T-helper 22 cell (primary cell): ENCODE results near the gene LDB2.

ENCODE experiments used
- DNase-seq: peaks from one replicate; pipeline ENCODE4 v3.0.0-alpha.2; 2020; ENCODE audit warnings: low read depth

Gene LDB2

DNA sequence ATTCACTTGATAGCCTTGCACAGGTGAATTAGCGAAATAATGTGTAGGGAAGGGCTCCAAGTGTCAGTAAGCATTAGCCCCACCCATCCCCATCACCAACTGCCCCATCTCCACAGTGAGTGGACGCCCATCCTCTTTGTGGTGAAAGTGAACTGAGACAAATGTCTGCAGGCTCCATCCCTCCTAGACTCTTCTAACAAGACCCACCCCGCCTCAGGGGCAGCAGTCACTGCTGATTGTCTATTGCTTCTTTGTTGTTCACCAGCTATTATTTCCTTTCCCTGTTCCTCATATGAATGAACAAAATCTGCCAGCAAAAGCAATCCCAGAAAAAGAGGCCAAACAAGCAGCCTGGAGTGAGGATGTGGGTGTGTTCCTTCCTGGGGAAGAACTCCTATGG is 96.4 kb downstream of the LDB2 start:
- DNase-seq, result no peak

DNA sequence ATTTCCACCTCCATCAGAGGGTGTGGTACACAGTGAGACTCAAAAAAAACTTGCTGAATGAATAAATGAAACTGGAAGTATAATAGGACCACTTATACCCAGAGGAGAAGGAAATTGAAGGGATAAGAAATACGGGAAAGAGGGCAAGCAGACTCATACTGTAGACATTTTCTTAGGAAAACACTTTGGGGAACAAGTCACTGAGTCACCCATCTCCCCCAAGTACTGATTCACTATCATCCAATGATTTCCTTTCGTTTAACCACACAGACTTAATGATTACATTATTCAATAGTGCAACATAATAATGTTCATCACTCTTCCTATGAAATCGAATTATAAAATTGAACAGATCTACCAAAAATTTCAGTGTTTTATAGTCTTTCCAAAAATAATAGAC is 97.1 kb downstream of the LDB2 start:
- DNase-seq, result no peak

DNA sequence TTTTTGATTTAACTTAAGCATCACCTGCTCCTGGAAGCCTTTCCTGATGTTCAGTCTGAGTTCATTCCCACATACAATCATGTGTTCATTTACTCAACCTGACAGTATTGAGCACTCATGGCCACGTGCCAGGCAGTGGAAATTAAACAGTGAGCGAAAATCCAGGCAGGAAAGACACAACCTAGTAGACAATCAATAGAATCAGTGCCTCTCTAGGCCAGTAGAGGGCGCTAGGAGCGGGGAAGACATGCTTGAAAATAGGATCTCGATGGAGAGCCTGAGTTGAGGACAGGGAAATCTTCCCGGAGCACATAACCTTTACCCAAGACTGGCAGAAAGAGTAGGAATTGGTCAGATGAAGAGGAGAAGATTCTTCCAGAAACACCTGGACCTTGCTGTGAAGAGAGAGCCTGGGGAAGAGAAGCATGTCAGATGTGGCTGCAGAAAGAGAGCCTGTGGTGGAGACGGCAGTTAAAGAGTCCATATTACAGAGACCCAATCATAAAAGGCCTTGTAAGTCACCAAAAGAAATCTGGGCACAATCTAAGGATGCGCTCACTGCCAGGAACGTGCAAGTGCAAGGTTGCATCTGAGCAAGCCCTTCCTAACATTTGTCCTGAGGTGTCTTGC is 103.5 kb downstream of the LDB2 start:
- DNase-seq, result no peak

- no peak for DNase-seq
Measured at GRCh38 chr4:16791460-16791859, 107.0 kb downstream of the LDB2 start.

GRCh38 chr4:16790508-16790907 is 107.9 kb downstream of the LDB2 start:
- DNase-seq, result no peak

GRCh38 chr4:16788868-16789267 is 109.6 kb downstream of the LDB2 start:
- no peak for DNase-seq

GRCh38 chr4:16785793-16786527 is 112.5 kb downstream of the LDB2 start:
- no peak for DNase-seq

- no peak for DNase-seq
Measured at GRCh38 chr4:16783119-16783518, 115.3 kb downstream of the LDB2 start.

DNA sequence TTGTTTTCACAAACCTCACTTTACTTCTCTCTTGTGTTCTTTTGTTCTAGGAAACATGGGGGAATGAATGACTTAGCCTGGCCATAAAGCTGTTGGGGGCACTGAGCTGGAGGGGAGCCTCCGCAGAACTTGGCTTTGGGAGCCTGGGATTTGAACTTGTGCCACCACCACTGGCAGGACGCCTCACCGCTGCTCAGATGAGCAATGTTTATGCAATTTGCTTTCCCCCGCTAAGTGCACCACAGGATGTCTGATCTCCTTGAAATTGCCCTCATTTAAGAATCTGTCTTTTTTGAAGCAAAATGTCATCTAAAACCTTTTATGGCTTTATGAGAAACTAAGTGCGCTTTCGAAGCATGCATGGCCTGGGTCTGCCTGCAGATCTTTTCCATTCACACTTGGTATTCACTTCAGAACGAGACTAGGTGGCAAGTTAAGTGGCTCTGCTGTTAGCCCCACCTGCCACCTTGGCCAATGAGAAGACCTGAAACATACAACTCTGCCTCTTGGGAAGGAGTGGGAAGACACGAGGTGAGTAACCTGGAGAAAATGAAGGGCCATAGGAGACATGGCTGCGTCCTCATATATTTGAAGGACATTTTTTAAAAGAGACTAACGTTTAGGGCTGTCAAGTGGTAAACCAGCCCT is 119.3 kb downstream of the LDB2 start:
- DNase-seq, result no peak

GRCh38 chr4:16777726-16778125 is 120.7 kb downstream of the LDB2 start:
- no peak for DNase-seq

DNA sequence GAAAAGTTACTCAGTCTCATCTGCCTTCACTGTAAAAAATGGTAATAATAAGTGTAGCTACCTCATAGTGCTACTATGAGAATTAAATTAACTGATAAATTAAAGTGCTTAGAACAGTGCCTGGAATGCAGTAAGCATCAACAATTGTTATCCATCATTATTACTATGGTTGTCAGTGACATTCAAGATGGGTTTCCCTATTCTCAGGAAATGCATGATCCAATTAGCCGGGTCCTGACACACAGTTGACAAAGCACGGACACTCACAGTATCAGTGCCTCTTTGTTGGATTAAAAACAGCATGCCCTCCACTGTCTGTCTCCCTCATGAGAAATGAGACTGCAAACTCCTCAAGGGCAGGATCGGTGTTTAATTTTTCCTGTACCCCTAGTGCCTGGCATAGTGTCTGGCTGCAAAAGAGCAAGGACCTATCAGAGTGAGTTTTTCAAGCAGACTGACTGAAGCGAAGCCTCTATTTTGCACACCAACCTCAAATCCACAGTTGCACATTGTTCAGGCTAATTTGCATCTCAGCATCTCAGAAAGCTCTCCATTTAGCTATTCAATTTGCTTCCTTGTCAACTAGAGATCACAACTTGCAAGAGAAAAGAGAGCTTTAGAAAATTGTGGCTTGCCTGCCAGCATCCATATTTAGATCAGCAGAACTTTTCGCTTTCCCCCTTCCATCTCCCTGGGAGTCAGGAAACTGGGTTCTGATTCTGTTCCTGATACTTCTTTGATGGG is 122.9 kb downstream of the LDB2 start:
- DNase-seq, result no peak

- no peak for DNase-seq
Measured at GRCh38 chr4:16772366-16772850, 126.0 kb downstream of the LDB2 start.

DNA sequence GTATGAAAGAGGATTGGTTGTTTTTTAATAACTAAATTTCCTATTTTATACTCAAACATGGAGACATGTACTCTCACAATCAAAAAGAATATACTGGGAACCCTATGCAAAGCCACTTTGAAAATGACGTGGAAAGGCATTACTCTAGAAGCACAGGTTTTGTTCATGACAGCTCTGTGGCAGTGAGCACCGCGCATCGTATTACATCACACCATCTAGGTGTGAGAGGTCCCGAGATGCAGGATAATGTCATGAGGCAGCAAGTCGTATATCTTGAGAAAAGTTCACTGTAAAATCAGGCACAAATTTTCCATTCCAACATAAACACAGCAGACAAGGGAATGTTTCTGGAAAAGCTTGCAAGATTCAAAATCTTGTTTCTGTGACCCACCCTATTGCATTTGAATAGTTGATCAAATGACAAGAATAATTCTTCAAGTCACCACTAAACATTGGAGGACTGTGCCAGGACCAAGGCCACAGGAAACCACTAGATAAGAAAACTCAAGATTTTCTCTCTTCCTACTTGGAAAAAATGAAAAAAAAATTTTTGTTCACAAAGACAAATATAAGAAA is 127.6 kb downstream of the LDB2 start:
- no peak for DNase-seq

- DNase-seq, result no peak
Measured at GRCh38 chr4:16767861-16768260, 130.6 kb downstream of the LDB2 start.

DNA sequence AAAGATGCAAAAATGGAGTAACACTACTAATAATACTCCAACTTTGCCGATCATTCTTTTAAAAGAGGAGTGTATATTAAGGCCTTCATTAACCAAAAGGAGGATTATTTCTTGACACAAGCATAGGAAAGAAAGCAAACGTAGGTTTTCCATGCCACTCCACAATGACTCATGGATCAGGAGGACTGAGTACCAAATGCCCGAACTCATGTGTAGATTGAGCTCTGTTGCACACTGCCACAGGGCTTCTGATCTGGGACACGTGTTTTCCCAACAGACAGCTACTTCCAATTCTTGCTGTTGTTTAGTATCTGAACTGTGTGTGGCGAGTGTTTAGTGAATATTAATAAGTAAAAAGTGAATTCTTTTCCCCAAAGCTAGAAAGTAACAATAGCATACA is 131.2 kb downstream of the LDB2 start:
- no peak for DNase-seq

- DNase-seq, result no peak
Measured at GRCh38 chr4:16765546-16765945, 132.9 kb downstream of the LDB2 start.

- DNase-seq, result no peak
Measured at GRCh38 chr4:16764622-16765021, 133.8 kb downstream of the LDB2 start.

DNA sequence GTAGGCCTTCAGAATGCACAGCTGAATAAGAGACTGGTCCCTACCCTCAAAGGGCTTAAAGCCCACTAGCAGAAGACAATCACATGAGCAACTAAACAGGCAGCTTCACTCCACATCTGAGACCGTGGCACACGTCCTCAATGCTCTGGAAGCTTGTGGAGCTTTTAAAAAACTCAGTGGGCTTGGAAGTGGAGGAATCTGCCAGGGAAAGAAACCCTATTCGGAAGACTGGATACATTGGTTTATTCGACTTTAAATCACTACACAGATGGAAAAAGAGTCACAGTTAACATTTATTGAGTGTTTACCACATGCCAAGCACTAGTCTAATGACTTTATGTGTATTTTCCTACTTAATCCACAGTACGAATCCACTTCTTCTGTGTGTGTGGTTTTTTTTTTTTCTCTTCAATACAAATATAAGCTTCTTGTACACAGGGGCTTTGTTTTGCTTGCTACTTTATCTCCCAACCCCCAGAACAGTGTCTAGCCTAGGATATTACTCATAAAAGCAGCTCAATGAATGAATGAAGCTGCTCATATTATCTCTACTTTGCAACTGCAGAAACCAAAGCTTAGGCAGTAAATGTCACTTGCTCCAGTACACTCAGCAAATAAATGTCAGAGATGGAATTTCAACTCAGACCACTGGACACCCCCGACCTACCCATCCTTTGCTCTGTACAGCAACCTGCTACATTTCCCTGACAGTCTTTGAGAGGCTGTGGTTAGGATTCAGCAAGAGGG is 137.7 kb downstream of the LDB2 start:
- DNase-seq, result no peak

- no peak for DNase-seq
Measured at GRCh38 chr4:16759931-16760582, 138.4 kb downstream of the LDB2 start.

- DNase-seq, result no peak
Measured at GRCh38 chr4:16758816-16759215, 139.6 kb downstream of the LDB2 start.

GRCh38 chr4:16758255-16758654 is 140.2 kb downstream of the LDB2 start:
- no peak for DNase-seq
